CD4-positive, alpha-beta T cell (primary cell): ENCODE measurements around the gene SDK2. TPM values are rescaled to one million over a fixed set of nuclear protein-coding genes. Genes with fewer than 3 reads are reported as not detected.

Source experiments
- ATAC-seq: fragments of 200-7000 bp; cut with Tn5 transposase; one replicate; pipeline ENCODE4 v1.10.0; 2022; ENCODE audit warnings: mild to moderate bottlenecking; ENCODE audit not compliant: poor library complexity
- CTCF ChIA-PET: fragments of 350-600 bp; sonication (Branson Sonifier 250); formaldehyde crosslinking; loops from one replicate; lab custom pipeline; 2021; ENCODE audit warnings: antibody characterized with exemption, inconsistent platforms; lab: Charles Lee
- POLR2A ChIA-PET: fragments of 350-600 bp; sonication (Branson Sonifier 250); formaldehyde crosslinking; loops from one replicate; lab custom pipeline; 2021; ENCODE audit warnings: antibody characterized with exemption, inconsistent platforms; lab: Charles Lee
- DNase-seq, 14 experiments: peaks; one replicate each; pipeline ENCODE4 v3.0.0-alpha.2; 2013 to 2020; ENCODE audit warnings: mixed read lengths in 2 of 14
- H3K27ac ChIP-seq, 2 donors: one replicate each; pipeline versions ENCODE4 v1.5.1 to v1.7.0; 2013; ENCODE audit warnings: low read length in 2 of 2, low read depth in 1 of 2, mild to moderate bottlenecking in 1 of 2
- H3K27me3 ChIP-seq, 2 experiments: 1 replicate in 1 of 2; 2 replicates in 1 of 2; pipeline versions ENCODE4 v1.6.1 to v1.7.0; 2013; ENCODE audit warnings: low read length in 2 of 2, control low read depth in 1 of 2, mild to moderate bottlenecking in 1 of 2, moderate library complexity in 1 of 2; ENCODE audit not compliant: insufficient read depth in 2 of 2, control insufficient read depth in 1 of 2
- H3K36me3 ChIP-seq: one replicate; pipeline ENCODE4 v1.6.1; 2013; ENCODE audit warnings: low read length, control low read depth; ENCODE audit not compliant: insufficient read depth
- H3K4me1 ChIP-seq: one replicate; pipeline ENCODE4 v1.6.1; 2013; ENCODE audit warnings: low read length, control low read depth; ENCODE audit not compliant: insufficient read depth
- H3K4me3 ChIP-seq: one replicate; pipeline ENCODE4 v1.5.1; 2013; ENCODE audit warnings: mild to moderate bottlenecking, low read length, moderate library complexity
- H3K9me3 ChIP-seq, 2 experiments: 1 replicate in 1 of 2; 2 replicates in 1 of 2; pipeline versions ENCODE4 v1.6.1 to v1.7.0; 2013; ENCODE audit warnings: low read length in 2 of 2, mild to moderate bottlenecking in 2 of 2, control low read depth in 1 of 2, moderate library complexity in 1 of 2; ENCODE audit not compliant: control insufficient read depth in 1 of 2, insufficient read depth in 1 of 2
- H3K27ac Mint-ChIP-seq: one replicate; pipeline ENCODE4 v1.8.0; 2020; ENCODE audit warnings: mixed read lengths
- H3K27me3 Mint-ChIP-seq: one replicate; pipeline ENCODE4 v1.8.0; 2021; ENCODE audit warnings: mixed read lengths
- H3K36me3 Mint-ChIP-seq: one replicate; pipeline ENCODE4 v1.8.0; 2021; ENCODE audit warnings: low read depth, mixed read lengths
- H3K4me1 Mint-ChIP-seq: one replicate; pipeline ENCODE4 v1.8.0; 2021; ENCODE audit warnings: low read depth, mixed read lengths
- H3K4me3 Mint-ChIP-seq: one replicate; pipeline ENCODE4 v1.8.0; 2020; ENCODE audit warnings: mild to moderate bottlenecking, mixed read lengths
- H3K9me3 Mint-ChIP-seq: one replicate; pipeline ENCODE4 v1.8.0; 2020; ENCODE audit warnings: mixed read lengths
- intact Hi-C, 2 experiments: fragments of 100-400 bp; cut with DNase I in 1 of 2; cut with micrococcal nuclease in 1 of 2; formaldehyde crosslinking; loops; one replicate each; pipeline versions ENCODE4 v1.15.1 to v1.9.0; 2023 to 2025; cut with DNase I, micrococcal nuclease
- total RNA-seq, 174 experiments: library from RNA in 2 of 174; stranded (reverse) in 2 of 174; gene quantifications; one replicate each; pipeline ENCODE4 v1.2.3 and lab custom pipeline; 2021 to 2026
- TF ChIP-seq, protein P1 (sequence below): fragments of 200-600 bp; IDR thresholded peaks from one replicate; pipeline ENCODE4 v1.8.0; 2022; ENCODE audit warnings: antibody characterized with exemption, mild to moderate bottlenecking

The SDK2 gene
- total RNA-seq, 2 experiments from 2014 or later = 8.1 to 8.2 TPM

DNA sequence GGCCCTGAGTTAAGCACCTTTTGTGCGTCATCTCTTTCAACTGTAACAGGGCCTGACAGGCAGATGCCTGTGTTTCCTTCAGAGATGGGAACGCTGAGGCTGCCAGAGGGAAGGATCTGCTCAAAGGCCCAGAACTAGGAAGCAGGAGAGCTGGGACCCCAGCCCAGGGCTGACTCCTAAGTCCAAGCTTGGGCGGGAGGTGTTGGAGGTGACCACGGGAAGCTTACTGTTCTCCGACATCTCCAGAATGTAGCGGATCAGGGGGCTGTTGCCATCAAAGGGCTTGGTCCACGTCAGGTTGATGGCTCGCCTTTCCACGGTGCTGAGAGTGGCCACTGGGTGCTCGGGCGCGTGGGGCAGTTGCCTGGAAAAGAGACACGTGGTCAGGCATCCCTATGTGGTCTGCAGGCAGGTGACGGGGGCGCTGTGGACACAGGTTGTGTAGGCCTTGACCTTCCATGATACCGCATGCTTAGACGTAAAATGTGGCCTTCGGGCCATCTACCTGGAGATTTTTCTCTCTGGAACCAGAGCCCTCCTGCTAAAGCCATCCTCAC, 221.0 kb downstream of the SDK2 start:
- POLR2A ChIA-PET = no interaction called here
- H3K27me3 ChIP-seq = no peaks in the 10 kb centered on the region
- H3K27ac Mint-ChIP-seq = no peak overlapping the region
- TF ChIP-seq, protein P1, sequence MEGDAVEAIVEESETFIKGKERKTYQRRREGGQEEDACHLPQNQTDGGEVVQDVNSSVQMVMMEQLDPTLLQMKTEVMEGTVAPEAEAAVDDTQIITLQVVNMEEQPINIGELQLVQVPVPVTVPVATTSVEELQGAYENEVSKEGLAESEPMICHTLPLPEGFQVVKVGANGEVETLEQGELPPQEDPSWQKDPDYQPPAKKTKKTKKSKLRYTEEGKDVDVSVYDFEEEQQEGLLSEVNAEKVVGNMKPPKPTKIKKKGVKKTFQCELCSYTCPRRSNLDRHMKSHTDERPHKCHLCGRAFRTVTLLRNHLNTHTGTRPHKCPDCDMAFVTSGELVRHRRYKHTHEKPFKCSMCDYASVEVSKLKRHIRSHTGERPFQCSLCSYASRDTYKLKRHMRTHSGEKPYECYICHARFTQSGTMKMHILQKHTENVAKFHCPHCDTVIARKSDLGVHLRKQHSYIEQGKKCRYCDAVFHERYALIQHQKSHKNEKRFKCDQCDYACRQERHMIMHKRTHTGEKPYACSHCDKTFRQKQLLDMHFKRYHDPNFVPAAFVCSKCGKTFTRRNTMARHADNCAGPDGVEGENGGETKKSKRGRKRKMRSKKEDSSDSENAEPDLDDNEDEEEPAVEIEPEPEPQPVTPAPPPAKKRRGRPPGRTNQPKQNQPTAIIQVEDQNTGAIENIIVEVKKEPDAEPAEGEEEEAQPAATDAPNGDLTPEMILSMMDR = no peak
- H3K4me3 ChIP-seq = no peak overlapping the region
- H3K36me3 ChIP-seq = no peaks in the 10 kb centered on the region
- H3K27ac ChIP-seq = no peak overlapping the region
- H3K27me3 Mint-ChIP-seq = no peaks in the 10 kb centered on the region
- DNase-seq (no peak), ATAC-seq (no peak)
- no peaks in the 10 kb centered on the region for H3K4me1 ChIP-seq
- H3K36me3 Mint-ChIP-seq = peaks cover 30% of the 10 kb centered on the region
- H3K4me1 Mint-ChIP-seq = no peaks in the 10 kb centered on the region
- CTCF ChIA-PET = no interaction called here
- no peak overlapping the region for H3K4me3 Mint-ChIP-seq
- intact Hi-C loops = no loop called here
- no peaks in the 10 kb centered on the region for H3K9me3 Mint-ChIP-seq
- no peaks in the 10 kb centered on the region for H3K9me3 ChIP-seq

- Mint-ChIP-seq H3K4me1 (no peaks in the 10 kb centered on the region), H3K27ac (no peak overlapping the region), H3K27me3 (no peaks in the 10 kb centered on the region), H3K9me3 (no peaks in the 10 kb centered on the region), H3K36me3 (peaks cover 35% of the 10 kb centered on the region), H3K4me3 (no peak overlapping the region)
- Histone ChIP-seq H3K36me3 (no peaks in the 10 kb centered on the region), H3K27ac (no peak overlapping the region), H3K4me1 (no peaks in the 10 kb centered on the region), H3K27me3 (no peaks in the 10 kb centered on the region), H3K9me3 (no peaks in the 10 kb centered on the region), H3K4me3 (no peak overlapping the region)
- DNase-seq (no peak), ATAC-seq (no peak)
- intact Hi-C loops = no loop called here
- ChIA-PET CTCF (no interaction called here), POLR2A (no interaction called here)
- TF ChIP-seq, protein P1 = no peak
These were observed 222.1 kb downstream of the SDK2 start for GRCh38 chr17:73422121-73422520.

DNA sequence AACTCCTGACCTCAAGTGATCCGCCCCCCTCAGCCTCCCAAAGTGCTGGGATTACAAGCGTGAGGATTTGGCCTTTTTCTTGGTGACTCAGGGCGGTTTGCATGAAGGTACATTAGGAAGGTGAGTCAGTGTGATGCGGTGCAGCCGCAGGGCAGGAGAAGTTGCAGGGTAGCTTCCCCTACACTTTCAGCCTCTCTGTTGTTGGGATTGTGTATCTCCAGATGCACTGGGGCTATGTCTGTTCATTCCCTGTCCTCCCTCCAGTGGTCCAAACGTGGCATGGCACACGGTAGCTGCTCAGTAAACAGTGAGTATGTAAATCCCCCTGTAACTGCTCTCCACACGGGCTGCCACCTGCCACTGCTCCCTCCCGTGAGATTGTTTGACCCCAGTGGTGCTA, 223.3 kb downstream of the SDK2 start:
- Histone ChIP-seq H3K27me3 (no peaks in the 10 kb centered on the region), H3K4me3 (no peak overlapping the region), H3K36me3 (no peaks in the 10 kb centered on the region), H3K27ac (no peak overlapping the region), H3K9me3 (no peaks in the 10 kb centered on the region), H3K4me1 (no peaks in the 10 kb centered on the region)
- no peak for ATAC-seq
- intact Hi-C loops = no loop called here
- Mint-ChIP-seq H3K4me3 (no peak overlapping the region), H3K4me1 (no peaks in the 10 kb centered on the region), H3K9me3 (no peaks in the 10 kb centered on the region), H3K27ac (no peak overlapping the region), H3K27me3 (no peaks in the 10 kb centered on the region), H3K36me3 (peaks cover 35% of the 10 kb centered on the region)
- TF ChIP-seq, protein P1 = no peak
- no peak for DNase-seq
- POLR2A ChIA-PET = no interaction called here
- CTCF ChIA-PET = interaction anchor here (0.9 kb wide), 1 partner anchor 9 kb away, joined by 3 read pairs; no protein-coding TSS in a partner anchor
